HepG2 (cell line): ENCODE data around the gene LHX5. TPM values are rescaled to one million over a fixed set of nuclear protein-coding genes. Genes with fewer than 3 reads are reported as not detected.

Source experiments
- ARID2 ChIP-seq: sonication (generic); formaldehyde crosslinking; IDR thresholded peaks from 2 replicates; pipeline ENCODE4 v1.8.1; 2022; ENCODE audit warnings: mild to moderate bottlenecking, missing genetic modification reagents, borderline replicate concordance
- CEBPB ChIP-seq: IDR thresholded peaks from 2 replicates; pipeline ENCODE4 v1.6.1; 2011; ENCODE audit warnings: low read depth, low read length, improper control_type of control experiment, borderline replicate concordance
- CHD4 ChIP-seq: fragments of 200-600 bp; sonication (generic); IDR thresholded peaks from 2 replicates; pipeline ENCODE4 v1.7.0; 2017; ENCODE audit warnings: mild to moderate bottlenecking, low read length, borderline replicate concordance
- MEIS2 ChIP-seq: sonication (generic); formaldehyde crosslinking; IDR thresholded peaks from 2 replicates; pipeline ENCODE4 v1.9.0; 2021; ENCODE audit warnings: mild to moderate bottlenecking, missing genetic modification reagents
- NR2F1 ChIP-seq, 2 experiments: fragments of 450-650 bp in 1 of 2; formaldehyde crosslinking in 1 of 2; IDR thresholded peaks; 2 replicates each; pipeline versions ENCODE4 v1.5.0 to v1.6.1; 2016 to 2020; ENCODE audit warnings: mild to moderate bottlenecking in 1 of 2, missing compliant biosample characterization in 1 of 2, missing genetic modification reagents in 1 of 2, moderate library complexity in 1 of 2
- PHF20 ChIP-seq: sonication (generic); formaldehyde crosslinking; IDR thresholded peaks from 2 replicates; pipeline ENCODE4 v1.5.0; 2020; ENCODE audit warnings: mild to moderate bottlenecking, missing genetic modification reagents
- PHF21A ChIP-seq: sonication (generic); formaldehyde crosslinking; IDR thresholded peaks from 2 replicates; pipeline ENCODE4 v1.5.0; 2020; ENCODE audit warnings: mild to moderate bottlenecking, missing genetic modification reagents
- SMAD9 ChIP-seq: sonication (generic); formaldehyde crosslinking; IDR thresholded peaks from 2 replicates; pipeline ENCODE4 v1.5.1; 2020; ENCODE audit warnings: mild to moderate bottlenecking, missing genetic modification reagents
- THYN1 ChIP-seq: sonication (generic); formaldehyde crosslinking; IDR thresholded peaks from 2 replicates; pipeline ENCODE4 v1.8.1; 2023; ENCODE audit warnings: low read depth, mild to moderate bottlenecking, moderate library complexity, missing genetic modification reagents, borderline replicate concordance
- WIZ ChIP-seq: sonication (generic); formaldehyde crosslinking; IDR thresholded peaks from 2 replicates; pipeline ENCODE4 v1.5.1; 2020; ENCODE audit warnings: mild to moderate bottlenecking, missing genetic modification reagents
- ZBTB38 ChIP-seq: sonication (generic); formaldehyde crosslinking; IDR thresholded peaks from 2 replicates; pipeline ENCODE4 v1.5.1; 2020; ENCODE audit warnings: mild to moderate bottlenecking, missing genetic modification reagents
- ZFP1 ChIP-seq: IDR thresholded peaks from 2 replicates; pipeline ENCODE4 v1.6.1; 2016
- ZFP37 ChIP-seq: sonication (generic); formaldehyde crosslinking; IDR thresholded peaks from 2 replicates; pipeline ENCODE4 v1.4.0; 2020; ENCODE audit warnings: missing genetic modification reagents, borderline replicate concordance
- ZNF24 ChIP-seq: fragments of 450-650 bp; IDR thresholded peaks from 2 replicates; pipeline ENCODE4 v1.6.1; 2017; ENCODE audit warnings: antibody characterized with exemption, mild to moderate bottlenecking
- ZNF33A ChIP-seq: sonication (generic); formaldehyde crosslinking; IDR thresholded peaks from 2 replicates; pipeline ENCODE4 v1.5.1; 2020; ENCODE audit warnings: missing genetic modification reagents, mild to moderate bottlenecking, moderate library complexity, borderline replicate concordance
- ZNF430 ChIP-seq: sonication (generic); formaldehyde crosslinking; IDR thresholded peaks from 2 replicates; pipeline ENCODE4 v1.9.0; 2021; ENCODE audit warnings: mild to moderate bottlenecking, missing genetic modification reagents
- ZNF761 ChIP-seq: sonication (generic); formaldehyde crosslinking; conservative IDR thresholded peaks from 2 replicates; pipeline ENCODE4 v1.4.0; 2020; ENCODE audit warnings: mild to moderate bottlenecking, missing genetic modification reagents
- ZNF768 ChIP-seq: sonication (generic); formaldehyde crosslinking; IDR thresholded peaks from 2 replicates; pipeline ENCODE4 v1.4.0; 2020; ENCODE audit warnings: missing genetic modification reagents
- ZNF788 ChIP-seq: sonication (generic); formaldehyde crosslinking; IDR thresholded peaks from 2 replicates; pipeline ENCODE4 v1.5.0; 2020; ENCODE audit warnings: mild to moderate bottlenecking, missing genetic modification reagents, borderline replicate concordance
- ZSCAN29 ChIP-seq: sonication (generic); formaldehyde crosslinking; conservative IDR thresholded peaks from 2 replicates; pipeline ENCODE4 v1.4.0; 2020; ENCODE audit warnings: mild to moderate bottlenecking, missing genetic modification reagents
- polyA plus RNA-seq, 8 experiments: library from polyadenylated mRNA; depleted of rRNA in 3 of 8; stranded (reverse) in 7 of 8; unstranded in 1 of 8; fragments of >200 nt; fragmentation: Illumina TruSeq in 4 of 8; extraction: Trizol in 4 of 8; gene quantifications; 2 replicates each; pipeline versions ENCODE4 v1.2.1 to v1.2.3, GENCODE V29; 2011 to 2016; ENCODE audit warnings: low read depth in 4 of 8, missing spikeins in 1 of 8, mixed read lengths in 1 of 8; ENCODE audit not compliant: insufficient read depth in 1 of 8
- total RNA-seq, 5 experiments: library from RNA; depleted of rRNA; stranded (reverse); fragments of >200 nt; fragmentation: Illumina TruSeq; extraction: Trizol; gene quantifications; 2 replicates each; pipeline ENCODE4 v1.2.3, GENCODE V29; 2016; ENCODE audit warnings: low read depth in 1 of 5
- TF ChIP-seq, protein P1 (sequence below): sonication (generic); formaldehyde crosslinking; IDR thresholded peaks from 2 replicates; pipeline ENCODE4 v1.5.1; 2020; ENCODE audit warnings: mild to moderate bottlenecking, missing genetic modification reagents, moderate library complexity
- TF ChIP-seq, protein P2 (sequence below): sonication (generic); formaldehyde crosslinking; IDR thresholded peaks from 2 replicates; pipeline ENCODE4 v1.9.0; 2021; ENCODE audit warnings: missing genetic modification reagents, borderline replicate concordance
- TF ChIP-seq, protein P3 (sequence below): sonication (generic); formaldehyde crosslinking; IDR thresholded peaks from 2 replicates; pipeline ENCODE4 v1.5.0; 2020; ENCODE audit warnings: missing genetic modification reagents, mild to moderate bottlenecking, borderline replicate concordance
- TF ChIP-seq, protein P4 (sequence below): IDR thresholded peaks from 2 replicates; pipeline ENCODE4 v1.6.1; 2018; ENCODE audit warnings: missing genetic modification reagents

The LHX5 gene
- total and polyA plus RNA-seq, 2 of the 13 experiments (the other 11 are each of a cell fraction or from before 2014, with no cell fraction given), result not detected

DNA sequence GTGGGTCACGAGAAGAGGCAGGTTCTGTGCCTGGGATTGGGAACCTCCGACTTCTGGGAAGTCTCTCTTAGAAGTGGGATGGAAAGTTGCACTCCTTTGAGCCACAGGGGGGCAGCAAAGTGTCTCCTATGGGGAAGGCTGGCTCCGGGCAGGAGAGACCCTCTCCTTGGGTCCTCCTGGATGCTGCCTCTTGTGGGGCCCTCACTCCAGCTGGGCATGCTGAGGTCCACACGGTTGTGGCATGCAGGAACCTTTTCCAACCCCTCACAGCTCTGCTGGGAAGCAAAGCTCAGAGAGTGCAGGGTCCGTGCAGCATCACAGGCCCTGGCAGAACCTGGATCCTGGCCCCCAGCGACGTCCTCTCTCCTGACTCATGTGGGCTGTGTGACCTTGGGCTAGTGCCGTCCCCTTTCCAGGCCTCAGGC lies 32.1 kb downstream of the LHX5 start (continued):
- TF ChIP-seq ZNF430 (CRISPR knock-in tag) (no peak), ZNF788 (CRISPR knock-in tag) (no peak), CEBPB (no peak), PHF20 (CRISPR knock-in tag) (no peak), ZSCAN29 (CRISPR knock-in tag) (no peak), ZBTB38 (CRISPR knock-in tag) (no peak), ZNF33A (no peak), NR2F1 (CRISPR knock-in tag; IDR thresholded peaks at IDR 0.05) (no peak), WIZ (CRISPR knock-in tag) (no peak), PHF21A (CRISPR knock-in tag) (no peak), ZNF768 (CRISPR knock-in tag) (peak; percentile 25; the same call in 1 of the 2 replicates), ZNF24 (no peak), CHD4 (no peak), ZFP37 (CRISPR knock-in tag) (no peak), SMAD9 (CRISPR knock-in tag) (no peak), ARID2 (CRISPR knock-in tag) (no peak), ZFP1 (no peak), MEIS2 (CRISPR knock-in tag) (no peak), ZNF761 (CRISPR knock-in tag) (no peak), THYN1 (CRISPR knock-in tag) (no peak)
- TF ChIP-seq, protein P1, sequence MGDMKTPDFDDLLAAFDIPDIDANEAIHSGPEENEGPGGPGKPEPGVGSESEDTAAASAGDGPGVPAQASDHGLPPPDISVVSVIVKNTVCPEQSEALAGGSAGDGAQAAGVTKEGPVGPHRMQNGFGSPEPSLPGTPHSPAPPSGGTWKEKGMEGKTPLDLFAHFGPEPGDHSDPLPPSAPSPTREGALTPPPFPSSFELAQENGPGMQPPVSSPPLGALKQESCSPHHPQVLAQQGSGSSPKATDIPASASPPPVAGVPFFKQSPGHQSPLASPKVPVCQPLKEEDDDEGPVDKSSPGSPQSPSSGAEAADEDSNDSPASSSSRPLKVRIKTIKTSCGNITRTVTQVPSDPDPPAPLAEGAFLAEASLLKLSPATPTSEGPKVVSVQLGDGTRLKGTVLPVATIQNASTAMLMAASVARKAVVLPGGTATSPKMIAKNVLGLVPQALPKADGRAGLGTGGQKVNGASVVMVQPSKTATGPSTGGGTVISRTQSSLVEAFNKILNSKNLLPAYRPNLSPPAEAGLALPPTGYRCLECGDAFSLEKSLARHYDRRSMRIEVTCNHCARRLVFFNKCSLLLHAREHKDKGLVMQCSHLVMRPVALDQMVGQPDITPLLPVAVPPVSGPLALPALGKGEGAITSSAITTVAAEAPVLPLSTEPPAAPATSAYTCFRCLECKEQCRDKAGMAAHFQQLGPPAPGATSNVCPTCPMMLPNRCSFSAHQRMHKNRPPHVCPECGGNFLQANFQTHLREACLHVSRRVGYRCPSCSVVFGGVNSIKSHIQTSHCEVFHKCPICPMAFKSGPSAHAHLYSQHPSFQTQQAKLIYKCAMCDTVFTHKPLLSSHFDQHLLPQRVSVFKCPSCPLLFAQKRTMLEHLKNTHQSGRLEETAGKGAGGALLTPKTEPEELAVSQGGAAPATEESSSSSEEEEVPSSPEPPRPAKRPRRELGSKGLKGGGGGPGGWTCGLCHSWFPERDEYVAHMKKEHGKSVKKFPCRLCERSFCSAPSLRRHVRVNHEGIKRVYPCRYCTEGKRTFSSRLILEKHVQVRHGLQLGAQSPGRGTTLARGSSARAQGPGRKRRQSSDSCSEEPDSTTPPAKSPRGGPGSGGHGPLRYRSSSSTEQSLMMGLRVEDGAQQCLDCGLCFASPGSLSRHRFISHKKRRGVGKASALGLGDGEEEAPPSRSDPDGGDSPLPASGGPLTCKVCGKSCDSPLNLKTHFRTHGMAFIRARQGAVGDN (CRISPR knock-in tag), result peak; percentile 62
- TF ChIP-seq, protein P2, sequence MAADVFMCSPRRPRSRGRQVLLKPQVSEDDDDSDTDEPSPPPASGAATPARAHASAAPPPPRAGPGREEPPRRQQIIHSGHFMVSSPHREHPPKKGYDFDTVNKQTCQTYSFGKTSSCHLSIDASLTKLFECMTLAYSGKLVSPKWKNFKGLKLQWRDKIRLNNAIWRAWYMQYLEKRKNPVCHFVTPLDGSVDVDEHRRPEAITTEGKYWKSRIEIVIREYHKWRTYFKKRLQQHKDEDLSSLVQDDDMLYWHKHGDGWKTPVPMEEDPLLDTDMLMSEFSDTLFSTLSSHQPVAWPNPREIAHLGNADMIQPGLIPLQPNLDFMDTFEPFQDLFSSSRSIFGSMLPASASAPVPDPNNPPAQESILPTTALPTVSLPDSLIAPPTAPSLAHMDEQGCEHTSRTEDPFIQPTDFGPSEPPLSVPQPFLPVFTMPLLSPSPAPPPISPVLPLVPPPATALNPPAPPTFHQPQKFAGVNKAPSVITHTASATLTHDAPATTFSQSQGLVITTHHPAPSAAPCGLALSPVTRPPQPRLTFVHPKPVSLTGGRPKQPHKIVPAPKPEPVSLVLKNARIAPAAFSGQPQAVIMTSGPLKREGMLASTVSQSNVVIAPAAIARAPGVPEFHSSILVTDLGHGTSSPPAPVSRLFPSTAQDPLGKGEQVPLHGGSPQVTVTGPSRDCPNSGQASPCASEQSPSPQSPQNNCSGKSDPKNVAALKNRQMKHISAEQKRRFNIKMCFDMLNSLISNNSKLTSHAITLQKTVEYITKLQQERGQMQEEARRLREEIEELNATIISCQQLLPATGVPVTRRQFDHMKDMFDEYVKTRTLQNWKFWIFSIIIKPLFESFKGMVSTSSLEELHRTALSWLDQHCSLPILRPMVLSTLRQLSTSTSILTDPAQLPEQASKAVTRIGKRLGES (CRISPR knock-in tag), result no peak
- TF ChIP-seq, protein P3, sequence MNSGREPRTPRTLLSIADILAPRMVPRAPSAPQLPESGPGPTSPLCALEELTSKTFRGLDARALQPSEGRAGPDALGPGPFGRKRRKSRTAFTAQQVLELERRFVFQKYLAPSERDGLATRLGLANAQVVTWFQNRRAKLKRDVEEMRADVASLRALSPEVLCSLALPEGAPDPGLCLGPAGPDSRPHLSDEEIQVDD (CRISPR knock-in tag), result no peak
- TF ChIP-seq, protein P4, sequence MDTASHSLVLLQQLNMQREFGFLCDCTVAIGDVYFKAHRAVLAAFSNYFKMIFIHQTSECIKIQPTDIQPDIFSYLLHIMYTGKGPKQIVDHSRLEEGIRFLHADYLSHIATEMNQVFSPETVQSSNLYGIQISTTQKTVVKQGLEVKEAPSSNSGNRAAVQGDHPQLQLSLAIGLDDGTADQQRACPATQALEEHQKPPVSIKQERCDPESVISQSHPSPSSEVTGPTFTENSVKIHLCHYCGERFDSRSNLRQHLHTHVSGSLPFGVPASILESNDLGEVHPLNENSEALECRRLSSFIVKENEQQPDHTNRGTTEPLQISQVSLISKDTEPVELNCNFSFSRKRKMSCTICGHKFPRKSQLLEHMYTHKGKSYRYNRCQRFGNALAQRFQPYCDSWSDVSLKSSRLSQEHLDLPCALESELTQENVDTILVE (CRISPR knock-in tag), result no peak
